ENCODE measurements around the gene RHOB. TPM values are rescaled to one million over a fixed set of nuclear protein-coding genes. Genes with fewer than 3 reads are reported as not detected.

The RHOB gene
- total RNA-seq, 2 donors from 2014 or later = 391 to 554 TPM

- H3K27ac ChIP-seq = peak overlapping the region; percentile 50 to 76
- no peaks in the 10 kb centered on the region for H3K27me3 ChIP-seq (replicated peaks; ENCODE audit: insufficient read depth)
- H3K4me1 ChIP-seq (replicated peaks) = no peaks in the 10 kb centered on the region
- no peak for DNase-seq (ENCODE audit: low spot score)
- no peaks in the 10 kb centered on the region for H3K36me3 ChIP-seq
- intact Hi-C loops (cut with DNase I) = no loop called here
- H3K4me3 ChIP-seq = no peak overlapping the region
- 80% methylated on average over 3 of the region's 3 CpGs for WGBS
- no peaks in the 10 kb centered on the region for H3K9me3 ChIP-seq
- TF ChIP-seq POLR2AphosphoS5 (IDR thresholded peaks at IDR 0.05) (no peak), POLR2A (IDR thresholded peaks at IDR 0.05) (no peak), CTCF (IDR thresholded peaks at IDR 0.05) (no peak)
Observed at GRCh38 chr2:20418519-20418918, 28.4 kb upstream of the RHOB start.

DNA sequence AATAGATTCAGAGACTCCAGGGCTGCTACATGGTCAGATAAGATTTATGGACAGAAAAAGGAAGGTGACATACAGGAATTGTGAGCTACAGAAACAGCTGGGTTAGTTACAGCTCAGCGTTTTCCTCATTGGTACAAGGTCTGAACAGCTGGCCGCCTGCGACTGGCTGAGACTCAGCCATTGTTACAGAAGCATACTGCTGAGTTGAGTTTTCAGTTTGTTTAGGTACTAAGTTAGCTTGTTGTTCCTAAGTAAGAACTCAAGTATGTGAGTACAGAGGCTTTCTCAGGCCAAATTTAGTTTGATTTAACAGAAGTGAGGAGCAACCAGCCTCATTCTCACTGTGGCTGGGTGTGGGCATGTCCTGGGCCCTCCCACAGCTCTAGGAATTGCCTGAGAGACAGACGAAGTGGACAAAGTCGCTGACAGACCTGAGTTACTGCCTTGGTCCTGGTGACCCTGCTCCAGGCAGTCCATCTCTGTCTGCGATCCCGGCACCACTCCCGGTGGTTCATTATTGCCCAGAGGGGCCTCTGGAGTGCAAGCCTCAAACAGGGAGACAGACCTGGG lies 27.8 kb upstream of the RHOB start:
- intact Hi-C loops (cut with DNase I) = no loop called here
- TF ChIP-seq POLR2A (IDR thresholded peaks at IDR 0.05) (no peak), POLR2AphosphoS5 (IDR thresholded peaks at IDR 0.05) (peak; percentile 77), CTCF (IDR thresholded peaks at IDR 0.05) (no peak)
- WGBS = 41% methylated on average over 8 of the region's 8 CpGs
- peak; percentile 46 for DNase-seq (ENCODE audit: low spot score)
- H3K36me3 ChIP-seq = no peaks in the 10 kb centered on the region
- H3K27me3 ChIP-seq (replicated peaks; ENCODE audit: insufficient read depth) = no peaks in the 10 kb centered on the region
- no peak overlapping the region for H3K4me3 ChIP-seq
- H3K4me1 ChIP-seq (replicated peaks) = no peaks in the 10 kb centered on the region
- peak overlapping the region; percentile 50 to 76 for H3K27ac ChIP-seq
- no peaks in the 10 kb centered on the region for H3K9me3 ChIP-seq

- TF ChIP-seq CTCF (IDR thresholded peaks at IDR 0.05) (no peak), POLR2AphosphoS5 (IDR thresholded peaks at IDR 0.05) (no peak), POLR2A (IDR thresholded peaks at IDR 0.05) (no peak)
- H3K27ac ChIP-seq = peak overlapping the region; percentile 50 to 76
- no peaks in the 10 kb centered on the region for H3K9me3 ChIP-seq
- no peak for DNase-seq (ENCODE audit: low spot score)
- no peak overlapping the region for H3K4me3 ChIP-seq
- H3K27me3 ChIP-seq (replicated peaks; ENCODE audit: insufficient read depth) = no peaks in the 10 kb centered on the region
- no peaks in the 10 kb centered on the region for H3K4me1 ChIP-seq (replicated peaks)
- no peaks in the 10 kb centered on the region for H3K36me3 ChIP-seq
- intact Hi-C loops (cut with DNase I) = no loop called here
- WGBS = 70% methylated on average over 8 of the region's 9 CpGs
Observed at GRCh38 chr2:20419752-20420151, 27.1 kb upstream of the RHOB start.

GRCh38 chr2:20421336-20421987 lies 25.4 kb upstream of the RHOB start:
- intact Hi-C loops (cut with DNase I) = no loop called here

More at GRCh38 chr2:20421336-20421987, 25.4 kb upstream of the RHOB start:
- Histone ChIP-seq H3K27ac (peak overlapping the region; percentile 72 to 75), H3K4me1 (replicated peaks) (no peaks in the 10 kb centered on the region), H3K27me3 (replicated peaks; ENCODE audit: insufficient read depth) (no peaks in the 10 kb centered on the region), H3K4me3 (no peak overlapping the region), H3K9me3 (no peaks in the 10 kb centered on the region), H3K36me3 (no peaks in the 10 kb centered on the region)
- WGBS = 83% methylated on average over 13 of the region's 14 CpGs
- no peak for DNase-seq (ENCODE audit: low spot score)
- no peak for TF ChIP-seq POLR2AphosphoS5 (IDR thresholded peaks at IDR 0.05)
- no peak for TF ChIP-seq POLR2A (IDR thresholded peaks at IDR 0.05)
- TF ChIP-seq CTCF (IDR thresholded peaks at IDR 0.05) = no peak

Measured in prostate gland (tissue), 2 donors.